Posterior vena cava (tissue), 2 donors: Measurements from ENCODE around the gene GAGE13. TPM values are rescaled to one million over a fixed set of nuclear protein-coding genes. Genes with fewer than 3 reads are reported as not detected.
"Not testable (repeated sequence)": the region's sequence is repeated elsewhere in the genome, so short reads cannot be mapped to it uniquely, and the experiment has no call there.

ENCODE experiments used
- DNase-seq: peaks from one replicate; pipeline ENCODE4 v3.0.0-alpha.2; 2020; ENCODE audit warnings: low spot score
- intact Hi-C, 2 donors: fragments of 100-400 bp; cut with DNase I; formaldehyde crosslinking; loops; one replicate each; pipeline versions ENCODE4 v1.14.1 to v1.14.2; 2022 to 2023
- long read RNA-seq, 2 donors: library from polyadenylated mRNA; unstranded; transcript quantifications; one replicate each; pipeline ENCODE4 v2.0.0, GENCODE V29; 2020 to 2021
- total RNA-seq, 2 donors: library from RNA; stranded (reverse); fragmentation: NEBNext Ultra II Directional; extraction: Animal tissue kit (Norgen Biotek cat#: 25700); gene quantifications; one replicate each; pipeline ENCODE4 v1.2.1, GENCODE V29; 2021
- donor health status: DM: yes; HTN: yes; CAD: no.
- donor health status: DM: yes; HTN: yes; CAD: no.

GAGE13 gene
- total RNA-seq = not detected
- long read RNA-seq, donor 1 = 0 reads
- long read RNA-seq, donor 2 = 0 reads

GRCh38 chrX:49331282-49331681 is at the start of gene GAGE13:
GAGE13 (plus strand) TSS chrX:49331582; CDS start chrX:49332738, 1,156 bp downstream.
- DNase-seq, intact Hi-C loops: not testable (repeated sequence)

GRCh38 chrX:49282647-49283011 is 48.8 kb upstream of the GAGE13 start:
- intact Hi-C loops = no loop called here
- peak; percentile 36 for DNase-seq

- intact Hi-C loops = no loop called here
- no peak for DNase-seq
Observed at GRCh38 chrX:49284212-49284611, 47.2 kb upstream of the GAGE13 start.

GRCh38 chrX:49286136-49286535 is 45.2 kb upstream of the GAGE13 start:
- intact Hi-C loops = no loop called here
- no peak for DNase-seq

- no peak for DNase-seq
- intact Hi-C loops = no loop called here
Observed at GRCh38 chrX:49286581-49286980, 44.8 kb upstream of the GAGE13 start.

- no peak for DNase-seq
- intact Hi-C loops = no loop called here
Observed at GRCh38 chrX:49287665-49288064, 43.7 kb upstream of the GAGE13 start.

- intact Hi-C loops = no loop called here
Observed at GRCh38 chrX:49290215-49290614, 41.2 kb upstream of the GAGE13 start.

GRCh38 chrX:49291615-49292337 is 39.6 kb upstream of the GAGE13 start:
- peak; percentile 85 for DNase-seq
- intact Hi-C loops = no loop called here

More at GRCh38 chrX:49290215-49290614, 41.2 kb upstream of the GAGE13 start:
- no peak for DNase-seq

GRCh38 chrX:49292400-49293362 is 38.7 kb upstream of the GAGE13 start:
- intact Hi-C loops = no loop called here
- DNase-seq = no peak

- DNase-seq, intact Hi-C loops: not testable (repeated sequence)
Observed at GRCh38 chrX:49299293-49299692, 32.1 kb upstream of the GAGE13 start.

GRCh38 chrX:49300703-49301102 is 30.7 kb upstream of the GAGE13 start:
- DNase-seq = no peak
- intact Hi-C loops = no loop called here

- no peak for DNase-seq
- intact Hi-C loops = loop anchor here in 1 of 2 donors (2.0 kb wide), 1 partner anchor 63 kb away; no protein-coding TSS in a partner anchor
Observed at GRCh38 chrX:49303346-49303745, 28.0 kb upstream of the GAGE13 start, which contains the start of gene GAGE10. GAGE10 (plus strand) TSS chrX:49303646; CDS start chrX:49304860, 1,214 bp downstream.

GRCh38 chrX:49307775-49308174 is 23.6 kb upstream of the GAGE13 start:
- intact Hi-C loops = loop anchor here in 1 of 2 donors (5.0 kb wide), 1 partner anchor 615 kb away; the partner anchor contains the start of gene CLCN5

GRCh38 chrX:49308604-49309269 is 22.6 kb upstream of the GAGE13 start:
- intact Hi-C loops = loop anchor here in 1 of 2 donors (5.0 kb wide), 1 partner anchor 614 kb away; the partner anchor contains the start of gene CLCN5
- no peak for DNase-seq

More at GRCh38 chrX:49307775-49308174, 23.6 kb upstream of the GAGE13 start:
- not testable (repeated sequence) for DNase-seq

GRCh38 chrX:49309401-49309981 is 21.9 kb upstream of the GAGE13 start:
- intact Hi-C loops = loop anchor here in 1 of 2 donors (5.0 kb wide), 1 partner anchor 613 kb away; the partner anchor contains the start of gene CLCN5
- no peak for DNase-seq

- DNase-seq = no peak
- intact Hi-C loops = no loop called here
Observed at GRCh38 chrX:49310371-49310770, 21.0 kb upstream of the GAGE13 start.

GRCh38 chrX:49312176-49312575 is 19.2 kb upstream of the GAGE13 start:
- intact Hi-C loops = no loop called here

GRCh38 chrX:49316085-49316484 is 15.3 kb upstream of the GAGE13 start:
- intact Hi-C loops = no loop called here
- no peak for DNase-seq

More at GRCh38 chrX:49312176-49312575, 19.2 kb upstream of the GAGE13 start:
- DNase-seq = no peak

- DNase-seq, intact Hi-C loops: not testable (repeated sequence)
Observed at GRCh38 chrX:49321737-49322136, 9.6 kb upstream of the GAGE13 start, which contains the start of gene GAGE12J. GAGE12J (plus strand) TSS chrX:49322037; CDS start chrX:49323194, 1,157 bp downstream.
